ENCODE results near the gene METAP2.
A peak's percentile ranks its signal among the peaks of the same experiment; 100 is the strongest.
"Not testable (repeated sequence)": the region's sequence is repeated elsewhere in the genome, so short reads cannot be mapped to it uniquely, and the experiment has no call there.

The METAP2 gene

GRCh38 chr12:95439461-95440230, 34.3 kb upstream of the METAP2 start:
- TF ChIP-seq CTCF (IDR thresholded peaks at IDR 0.05) = no peak
- H3K4me3 ChIP-seq = no peak overlapping the region
- no peak overlapping the region for H3K27ac ChIP-seq
- no peak for DNase-seq (ENCODE audit: low spot score)

- DNase-seq (ENCODE audit: low spot score) = no peak
- H3K4me3 ChIP-seq = no peak overlapping the region
- no peak overlapping the region for H3K27ac ChIP-seq
- no peak for TF ChIP-seq CTCF (IDR thresholded peaks at IDR 0.05)
Observed at GRCh38 chr12:95440401-95440800, 33.6 kb upstream of the METAP2 start.

- no peak for DNase-seq (ENCODE audit: low spot score)
- Histone ChIP-seq H3K27ac (no peak overlapping the region), H3K4me3 (no peak overlapping the region)
- no peak for TF ChIP-seq CTCF (IDR thresholded peaks at IDR 0.05)
Observed at GRCh38 chr12:95443459-95443858, 30.5 kb upstream of the METAP2 start.

GRCh38 chr12:95445099-95445498, 28.9 kb upstream of the METAP2 start:
- H3K27ac ChIP-seq; DNase-seq (ENCODE audit: low spot score); H3K4me3 ChIP-seq: not testable (repeated sequence)

- TF ChIP-seq CTCF (IDR thresholded peaks at IDR 0.05) = no peak
- DNase-seq (ENCODE audit: low spot score) = no peak
- Histone ChIP-seq H3K27ac (no peak overlapping the region), H3K4me3 (peak overlapping the region; percentile 45)
Observed at GRCh38 chr12:95445884-95446505, 28.0 kb upstream of the METAP2 start.

GRCh38 chr12:95446506-95446900, 27.4 kb upstream of the METAP2 start:
- peak overlapping the region; percentile 45 for H3K4me3 ChIP-seq
- no peak overlapping the region for H3K27ac ChIP-seq
- TF ChIP-seq CTCF (IDR thresholded peaks at IDR 0.05) = no peak
- no peak for DNase-seq (ENCODE audit: low spot score)

- DNase-seq (ENCODE audit: low spot score); H3K27ac ChIP-seq; H3K4me3 ChIP-seq: not testable (repeated sequence)
Observed at GRCh38 chr12:95449656-95450055, 24.3 kb upstream of the METAP2 start.

GRCh38 chr12:95452501-95452900, 21.5 kb upstream of the METAP2 start:
- not testable (repeated sequence) for H3K4me3 ChIP-seq; H3K27ac ChIP-seq; DNase-seq (ENCODE audit: low spot score)

- H3K4me3 ChIP-seq; H3K27ac ChIP-seq; DNase-seq (ENCODE audit: low spot score): not testable (repeated sequence)
Observed at GRCh38 chr12:95453881-95454280, 20.1 kb upstream of the METAP2 start.

GRCh38 chr12:95454780-95455215, 19.2 kb upstream of the METAP2 start:
- peak overlapping the region; percentile 17 to 60 for H3K27ac ChIP-seq
- not testable (repeated sequence) for DNase-seq (ENCODE audit: low spot score); H3K4me3 ChIP-seq

- not testable (repeated sequence) for H3K4me3 ChIP-seq; DNase-seq (ENCODE audit: low spot score); H3K27ac ChIP-seq
Observed at GRCh38 chr12:95457605-95458004, 16.3 kb upstream of the METAP2 start.

Measured in coronary artery (tissue), 2 donors.